ENCODE data around the gene LMF1.

LMF1 gene

GRCh38 chr16:908526-909155 lies 62.1 kb downstream of the LMF1 start:
- DNase-seq = no peak

GRCh38 chr16:907842-908241 lies 62.9 kb downstream of the LMF1 start:
- DNase-seq = no peak

- no peak for DNase-seq
These were observed 63.4 kb downstream of the LMF1 start for GRCh38 chr16:907361-907760.

GRCh38 chr16:906296-906695 lies 64.5 kb downstream of the LMF1 start:
- no peak for DNase-seq

- no peak for DNase-seq
These were observed 68.8 kb downstream of the LMF1 start for GRCh38 chr16:901715-902601.

- no peak for DNase-seq
These were observed 69.6 kb downstream of the LMF1 start for GRCh38 chr16:901149-901548.

GRCh38 chr16:900211-900610 lies 70.6 kb downstream of the LMF1 start:
- DNase-seq = no peak

GRCh38 chr16:899683-900060 lies 71.1 kb downstream of the LMF1 start:
- no peak for DNase-seq

GRCh38 chr16:898761-899682 lies 71.8 kb downstream of the LMF1 start:
- no peak for DNase-seq

- DNase-seq = no peak
These were observed 72.6 kb downstream of the LMF1 start for GRCh38 chr16:898216-898615.

GRCh38 chr16:897701-898100 lies 73.1 kb downstream of the LMF1 start:
- no peak for DNase-seq

- DNase-seq = no peak
These were observed 73.6 kb downstream of the LMF1 start for GRCh38 chr16:897200-897543.

GRCh38 chr16:896261-897199 lies 74.3 kb downstream of the LMF1 start:
- DNase-seq = no peak

- no peak for DNase-seq
These were observed 75.4 kb downstream of the LMF1 start for GRCh38 chr16:895371-895770.

- DNase-seq = no peak
These were observed 75.9 kb downstream of the LMF1 start for GRCh38 chr16:894841-895240.

GRCh38 chr16:894136-894535 lies 76.6 kb downstream of the LMF1 start:
- no peak for DNase-seq

GRCh38 chr16:893360-893759 lies 77.4 kb downstream of the LMF1 start:
- no peak for DNase-seq

GRCh38 chr16:892536-893255 lies 78.1 kb downstream of the LMF1 start:
- no peak for DNase-seq

- DNase-seq = no peak
These were observed 78.8 kb downstream of the LMF1 start for GRCh38 chr16:892006-892405.

GRCh38 chr16:891353-891740 lies 79.4 kb downstream of the LMF1 start:
- DNase-seq = no peak

GRCh38 chr16:890716-891352 lies 80.0 kb downstream of the LMF1 start:
- DNase-seq = no peak
